K562 (cell line): Measurements from ENCODE around the gene PRDM1. TPM values are rescaled to one million over a fixed set of nuclear protein-coding genes. Genes with fewer than 3 reads are reported as not detected.
A peak's percentile ranks its signal among the peaks of the same experiment; 100 is the strongest.

ENCODE experiments used
- CEBPG ChIP-seq, 3 experiments: fragments of 200-800 bp in 1 of 3; sonication (Bioruptor generic) in 1 of 3; sonication (generic) in 1 of 3; formaldehyde crosslinking in 1 of 3; IDR thresholded peaks in 2 of 3; conservative IDR thresholded peaks in 1 of 3; 2 replicates each; pipeline versions ENCODE4 v1.6.1 to v1.8.0; 2016 to 2022; ENCODE audit warnings: missing compliant biosample characterization in 2 of 3, missing genetic modification characterization in 2 of 3, mild to moderate bottlenecking in 1 of 3, missing genetic modification reagents in 1 of 3
- FOSL1 ChIP-seq: fragments of 200-800 bp; sonication (Bioruptor generic); conservative IDR thresholded peaks from 2 replicates; pipeline ENCODE4 v1.6.1; 2016; ENCODE audit warnings: missing genetic modification characterization, missing compliant biosample characterization
- NEUROD1 ChIP-seq: fragments of 150-350 bp; IDR thresholded peaks from 2 replicates; pipeline ENCODE4 v1.6.1; 2014; ENCODE audit warnings: borderline replicate concordance, low read length, low read depth; ENCODE audit not compliant: partially characterized antibody
- SMARCE1 ChIP-seq: fragments of 450-650 bp; IDR thresholded peaks from 2 replicates; pipeline ENCODE4 v1.7.1; 2016; ENCODE audit warnings: mild to moderate bottlenecking
- SREBF1 ChIP-seq: fragments of 150-350 bp; IDR thresholded peaks from 2 replicates; pipeline ENCODE4 v1.6.1; 2014; ENCODE audit warnings: antibody characterized with exemption, low read depth, low read length, borderline replicate concordance
- STAG1 ChIP-seq: sonication (generic); formaldehyde crosslinking; IDR thresholded peaks from 2 replicates; pipeline ENCODE4 v1.5.0; 2020; ENCODE audit warnings: missing genetic modification reagents, borderline replicate concordance
- ZNF316 ChIP-seq: fragments of 450-650 bp; IDR thresholded peaks from 2 replicates; pipeline ENCODE4 v1.6.1; 2016
- polyA plus RNA-seq, 8 experiments: library from polyadenylated mRNA; depleted of rRNA in 4 of 8; stranded (reverse) in 5 of 8; unstranded in 3 of 8; fragments of >200 nt; fragmentation: Nextera tagmentation in 2 of 8; fragmentation: Illumina TruSeq in 1 of 8; extraction: Ambion mirVana in 2 of 8; extraction: Trizol in 1 of 8; gene quantifications; 2 replicates each; pipeline versions ENCODE4 v1.2.1 to v1.2.3, GENCODE V29; 2011 to 2014; ENCODE audit warnings: inconsistent platforms in 1 of 8, missing spikeins in 1 of 8
- total RNA-seq, 7 experiments: library from RNA; depleted of rRNA in 6 of 7; stranded (reverse); fragments of >200 nt in 6 of 7; fragmentation: Illumina TruSeq in 2 of 7; extraction: Trizol in 2 of 7; gene quantifications; 2 replicates each; pipeline versions ENCODE4 v1.2.1 to v1.2.3, GENCODE V29; 2011 to 2021; ENCODE audit warnings: low replicate concordance in 1 of 7
- TF ChIP-seq, protein P1 (sequence below), 2 experiments: IDR thresholded peaks in 1 of 2; conservative IDR thresholded peaks in 1 of 2; 2 replicates each; pipeline ENCODE4 v1.6.1; 2016; ENCODE audit warnings: low read depth in 2 of 2, mild to moderate bottlenecking in 1 of 2, missing compliant biosample characterization in 1 of 2, missing genetic modification characterization in 1 of 2, moderate library complexity in 1 of 2
- TF ChIP-seq, protein P2 (sequence below): fragments of 250-450 bp; sonication (Bioruptor Pico); IDR thresholded peaks from 2 replicates; pipeline ENCODE4 v1.5.0; 2022; ENCODE audit warnings: mild to moderate bottlenecking
- TF ChIP-seq, protein P3 (sequence below), 2 experiments: fragments of 450-650 bp; formaldehyde crosslinking in 1 of 2; IDR thresholded peaks; 2 replicates each; pipeline versions ENCODE4 v1.4.0 to v1.6.1; 2014 to 2020; ENCODE audit warnings: mild to moderate bottlenecking in 2 of 2, borderline replicate concordance in 1 of 2, low read depth in 1 of 2

Gene PRDM1
- total and polyA plus RNA-seq, 9 of the 15 experiments (the other 6 are each of a cell fraction or from before 2014, with no cell fraction given), result 0.09 to 0.89 (median 0.27) TPM

DNA sequence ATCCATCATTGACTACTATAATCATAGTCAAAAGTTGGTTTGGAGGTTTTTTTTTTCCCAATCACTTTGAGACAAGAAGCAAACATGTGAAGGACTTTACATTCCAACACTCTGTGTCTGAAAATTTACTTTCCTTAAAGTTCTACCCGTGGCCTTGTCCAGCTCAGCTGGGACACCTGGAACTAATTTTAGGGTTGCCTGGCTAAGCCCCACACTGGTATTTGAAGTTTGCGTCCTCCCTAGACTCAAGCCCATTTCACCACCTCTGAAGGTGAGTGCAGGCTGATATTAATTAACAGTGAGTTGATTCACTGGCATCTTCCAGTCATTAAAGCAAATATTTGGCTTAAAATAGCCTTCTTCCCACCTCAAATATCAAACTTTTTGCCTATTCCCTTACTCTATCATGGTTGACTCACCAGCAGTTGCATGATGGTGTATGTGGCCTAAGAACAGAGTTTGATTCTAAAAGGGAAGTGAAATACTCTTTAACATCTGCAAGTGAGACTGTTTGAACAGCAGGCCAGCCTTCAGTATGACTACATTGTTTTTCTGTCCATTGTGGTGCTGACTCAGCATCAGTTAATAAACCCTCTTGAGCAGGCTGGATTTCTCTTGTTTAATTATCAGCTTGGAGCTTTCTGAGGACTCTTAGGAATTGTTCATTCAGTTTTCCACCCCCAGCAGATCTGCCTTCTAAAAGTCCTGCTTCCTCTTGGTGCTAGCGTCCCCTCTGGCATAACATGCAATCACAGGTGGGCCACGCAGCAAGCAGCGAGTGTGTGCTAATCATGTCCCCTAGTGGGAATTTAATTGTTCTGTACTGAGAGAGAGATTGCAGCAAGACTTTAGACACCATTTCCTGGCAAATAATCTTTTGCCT is 1.8 kb upstream of the PRDM1 start (continued):
- TF ChIP-seq CEBPG (CRISPR knock-in tag; IDR thresholded peaks at IDR 0.05), result peak; percentile 33; the same call in 1 of the 2 replicates
- peak in 1 of 2 experiments; percentile 71; a peak in 2 of 4 replicates for TF ChIP-seq CEBPG (tag; conservative IDR thresholded peaks at IDR 0.05 in 1 of 2, IDR thresholded peaks at IDR 0.05 in 1 of 2)
- TF ChIP-seq, protein P1, sequence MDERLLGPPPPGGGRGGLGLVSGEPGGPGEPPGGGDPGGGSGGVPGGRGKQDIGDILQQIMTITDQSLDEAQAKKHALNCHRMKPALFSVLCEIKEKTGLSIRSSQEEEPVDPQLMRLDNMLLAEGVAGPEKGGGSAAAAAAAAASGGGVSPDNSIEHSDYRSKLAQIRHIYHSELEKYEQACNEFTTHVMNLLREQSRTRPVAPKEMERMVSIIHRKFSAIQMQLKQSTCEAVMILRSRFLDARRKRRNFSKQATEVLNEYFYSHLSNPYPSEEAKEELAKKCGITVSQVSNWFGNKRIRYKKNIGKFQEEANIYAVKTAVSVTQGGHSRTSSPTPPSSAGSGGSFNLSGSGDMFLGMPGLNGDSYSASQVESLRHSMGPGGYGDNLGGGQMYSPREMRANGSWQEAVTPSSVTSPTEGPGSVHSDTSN (CRISPR knock-in tag; IDR thresholded peaks at IDR 0.05; ENCODE audit: low read depth), result no peak
- TF ChIP-seq, protein P1 (tag; conservative IDR thresholded peaks at IDR 0.05; ENCODE audit: low read depth), result 0 out of 2 replicates have a peak, but pooled peaks have one; percentile 9
- 0 out of 2 replicates have a peak, but pooled peaks have one; percentile 13 for TF ChIP-seq SMARCE1
- peak; percentile 99 for TF ChIP-seq ZNF316
- TF ChIP-seq, protein P2, sequence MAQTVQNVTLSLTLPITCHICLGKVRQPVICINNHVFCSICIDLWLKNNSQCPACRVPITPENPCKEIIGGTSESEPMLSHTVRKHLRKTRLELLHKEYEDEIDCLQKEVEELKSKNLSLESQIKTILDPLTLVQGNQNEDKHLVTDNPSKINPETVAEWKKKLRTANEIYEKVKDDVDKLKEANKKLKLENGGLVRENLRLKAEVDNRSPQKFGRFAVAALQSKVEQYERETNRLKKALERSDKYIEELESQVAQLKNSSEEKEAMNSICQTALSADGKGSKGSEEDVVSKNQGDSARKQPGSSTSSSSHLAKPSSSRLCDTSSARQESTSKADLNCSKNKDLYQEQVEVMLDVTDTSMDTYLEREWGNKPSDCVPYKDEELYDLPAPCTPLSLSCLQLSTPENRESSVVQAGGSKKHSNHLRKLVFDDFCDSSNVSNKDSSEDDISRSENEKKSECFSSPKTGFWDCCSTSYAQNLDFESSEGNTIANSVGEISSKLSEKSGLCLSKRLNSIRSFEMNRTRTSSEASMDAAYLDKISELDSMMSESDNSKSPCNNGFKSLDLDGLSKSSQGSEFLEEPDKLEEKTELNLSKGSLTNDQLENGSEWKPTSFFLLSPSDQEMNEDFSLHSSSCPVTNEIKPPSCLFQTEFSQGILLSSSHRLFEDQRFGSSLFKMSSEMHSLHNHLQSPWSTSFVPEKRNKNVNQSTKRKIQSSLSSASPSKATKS (CRISPR knock-in tag), result no peak
- TF ChIP-seq SREBF1, result peak; percentile 34; the same call in 1 of the 2 replicates
- TF ChIP-seq NEUROD1, result peak; percentile 24
- TF ChIP-seq STAG1, result peak; percentile 62; the same call in 1 of the 2 replicates
- TF ChIP-seq, protein P3, sequence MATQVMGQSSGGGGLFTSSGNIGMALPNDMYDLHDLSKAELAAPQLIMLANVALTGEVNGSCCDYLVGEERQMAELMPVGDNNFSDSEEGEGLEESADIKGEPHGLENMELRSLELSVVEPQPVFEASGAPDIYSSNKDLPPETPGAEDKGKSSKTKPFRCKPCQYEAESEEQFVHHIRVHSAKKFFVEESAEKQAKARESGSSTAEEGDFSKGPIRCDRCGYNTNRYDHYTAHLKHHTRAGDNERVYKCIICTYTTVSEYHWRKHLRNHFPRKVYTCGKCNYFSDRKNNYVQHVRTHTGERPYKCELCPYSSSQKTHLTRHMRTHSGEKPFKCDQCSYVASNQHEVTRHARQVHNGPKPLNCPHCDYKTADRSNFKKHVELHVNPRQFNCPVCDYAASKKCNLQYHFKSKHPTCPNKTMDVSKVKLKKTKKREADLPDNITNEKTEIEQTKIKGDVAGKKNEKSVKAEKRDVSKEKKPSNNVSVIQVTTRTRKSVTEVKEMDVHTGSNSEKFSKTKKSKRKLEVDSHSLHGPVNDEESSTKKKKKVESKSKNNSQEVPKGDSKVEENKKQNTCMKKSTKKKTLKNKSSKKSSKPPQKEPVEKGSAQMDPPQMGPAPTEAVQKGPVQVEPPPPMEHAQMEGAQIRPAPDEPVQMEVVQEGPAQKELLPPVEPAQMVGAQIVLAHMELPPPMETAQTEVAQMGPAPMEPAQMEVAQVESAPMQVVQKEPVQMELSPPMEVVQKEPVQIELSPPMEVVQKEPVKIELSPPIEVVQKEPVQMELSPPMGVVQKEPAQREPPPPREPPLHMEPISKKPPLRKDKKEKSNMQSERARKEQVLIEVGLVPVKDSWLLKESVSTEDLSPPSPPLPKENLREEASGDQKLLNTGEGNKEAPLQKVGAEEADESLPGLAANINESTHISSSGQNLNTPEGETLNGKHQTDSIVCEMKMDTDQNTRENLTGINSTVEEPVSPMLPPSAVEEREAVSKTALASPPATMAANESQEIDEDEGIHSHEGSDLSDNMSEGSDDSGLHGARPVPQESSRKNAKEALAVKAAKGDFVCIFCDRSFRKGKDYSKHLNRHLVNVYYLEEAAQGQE (IDR thresholded peaks at IDR 0.05; ENCODE audit: borderline replicate concordance), result peak; percentile 87
- TF ChIP-seq, protein P3 (CRISPR knock-in tag; IDR thresholded peaks at IDR 0.05; ENCODE audit: low read depth), result no peak
- TF ChIP-seq FOSL1 (tag), result peak; percentile 69
